T-helper 2 cell treated with Interferon-gamma antibody and Interleukin-4, amounts not matched to agents 100 ng/mL and 5 ng/mL, for 36 hours (primary cell): Measurements from ENCODE around the gene TAOK3. TPM values are rescaled to one million over a fixed set of nuclear protein-coding genes. Genes with fewer than 3 reads are reported as not detected.

Experiments used
- intact Hi-C: fragments of 100-400 bp; cut with micrococcal nuclease; formaldehyde crosslinking; loops from one replicate; pipeline ENCODE4 v1.15.1; 2023
- total RNA-seq: library from RNA; stranded (reverse); gene quantifications from 2 replicates; pipeline ENCODE4 v1.2.3, GENCODE V29; 2022

TAOK3 gene
- 61.6 and 65.9 TPM in 2 replicates for total RNA-seq

- intact Hi-C loops, result loop anchor here (1.0 to 10.0 kb wide), 7 partner anchors 14 to 1292 kb away; partner anchors contain the start of genes FBXO21, PRKAB1 and RFC5
These were observed at the start of gene TAOK3 for GRCh38 chr12:118372541-118373495. TSS of gene TAOK3 (minus strand) at chr12:118372907. CDS start at chr12:118255567, 117,340 bp downstream.

GRCh38 chr12:118420673-118421072 lies 48.0 kb upstream of the TAOK3 start:
- intact Hi-C loops, result no loop called here

GRCh38 chr12:118418385-118419057 lies 45.8 kb upstream of the TAOK3 start:
- intact Hi-C loops, result no loop called here

- intact Hi-C loops, result no loop called here
These were observed 45.2 kb upstream of the TAOK3 start for GRCh38 chr12:118417942-118418341.

- intact Hi-C loops, result loop anchor here (5.0 to 10.0 kb wide), 2 partner anchors 1002 to 1135 kb away; no protein-coding TSS in a partner anchor
These were observed 37.1 kb upstream of the TAOK3 start for GRCh38 chr12:118409834-118410233.

GRCh38 chr12:118408241-118408640 lies 35.5 kb upstream of the TAOK3 start:
- intact Hi-C loops, result loop anchor here (5.0 to 10.0 kb wide), 2 partner anchors 1004 to 1137 kb away; no protein-coding TSS in a partner anchor

GRCh38 chr12:118404876-118405521 lies 32.3 kb upstream of the TAOK3 start:
- intact Hi-C loops, result loop anchor here (2.0 to 10.0 kb wide), 3 partner anchors 632 to 1140 kb away; no protein-coding TSS in a partner anchor

GRCh38 chr12:118402251-118402650 lies 29.5 kb upstream of the TAOK3 start:
- intact Hi-C loops, result loop anchor here (10.0 kb wide), 1 partner anchor 1143 kb away; no protein-coding TSS in a partner anchor

- intact Hi-C loops, result no loop called here
These were observed 26.2 kb upstream of the TAOK3 start for GRCh38 chr12:118398940-118399339.

GRCh38 chr12:118398524-118398923 lies 25.8 kb upstream of the TAOK3 start:
- intact Hi-C loops, result no loop called here

- intact Hi-C loops, result no loop called here
These were observed 25.2 kb upstream of the TAOK3 start for GRCh38 chr12:118397708-118398440.

- intact Hi-C loops, result no loop called here
These were observed 19.1 kb upstream of the TAOK3 start for GRCh38 chr12:118391836-118392235.

GRCh38 chr12:118391424-118391823 lies 18.7 kb upstream of the TAOK3 start:
- intact Hi-C loops, result no loop called here

GRCh38 chr12:118377884-118378470 lies 5.3 kb upstream of the TAOK3 start:
- intact Hi-C loops, result loop anchor here (5.0 to 10.0 kb wide), 3 partner anchors 501 to 1287 kb away; partner anchors contain the start of genes FBXO21 and PRKAB1

- intact Hi-C loops, result loop anchor here (5.0 to 10.0 kb wide), 3 partner anchors 500 to 1288 kb away; partner anchors contain the start of genes FBXO21 and PRKAB1
These were observed 4.5 kb upstream of the TAOK3 start for GRCh38 chr12:118377021-118377883.

GRCh38 chr12:118376089-118377020 lies 3.6 kb upstream of the TAOK3 start, which contains the start of gene SUDS3:
TSS of gene SUDS3 (plus strand) at chr12:118376555. CDS start at chr12:118376692, 137 bp downstream.
- intact Hi-C loops, result loop anchor here (1.0 to 10.0 kb wide), 4 partner anchors 240 to 1288 kb away; partner anchors contain the start of genes FBXO21, PEBP1 and PRKAB1

- intact Hi-C loops, result loop anchor here (5.0 to 10.0 kb wide), 3 partner anchors 498 to 1289 kb away; partner anchors contain the start of genes FBXO21 and PRKAB1
These were observed 2.6 kb upstream of the TAOK3 start for GRCh38 chr12:118375348-118375747.
